ENCODE data around the gene ZFP92.

GRCh38 chrX:153366878-153367538 is 44.3 kb upstream of the ZFP92 start:
- TF ChIP-seq SIN3A (IDR thresholded peaks at IDR 0.05; ENCODE audit: borderline replicate concordance, insufficient read depth, low read length), result no peak
- TF ChIP-seq REST (IDR thresholded peaks at IDR 0.05; ENCODE audit: insufficient read depth in 1 of 2, low read depth in 2 of 2, low read length in 2 of 2), result no peak
- TF ChIP-seq POLR2AphosphoS5 (IDR thresholded peaks at IDR 0.05; ENCODE audit: low read depth, low read length), result no peak
- TF ChIP-seq TAF1 (IDR thresholded peaks at IDR 0.05; ENCODE audit: borderline replicate concordance, insufficient read depth, low read length), result no peak

Data from PFSK-1 (cell line).